Stimulated activated CD4-positive, alpha-beta T cell treated with anti-CD3 and anti-CD28 coated beads, Interleukin-2, amount 100 ng/mL, for 4 hours (primary cell): Measurements from ENCODE around the gene SLC6A6.

Experiments used
- DNase-seq: peaks from one replicate; pipeline ENCODE4 v3.0.0-alpha.2; 2020; ENCODE audit warnings: low read depth

The SLC6A6 gene

GRCh38 chr3:14372587-14372986, 29.8 kb upstream of the SLC6A6 start:
- no peak for DNase-seq

- no peak for DNase-seq
Measured at GRCh38 chr3:14373753-14374376, 28.5 kb upstream of the SLC6A6 start.

GRCh38 chr3:14374444-14374883, 27.9 kb upstream of the SLC6A6 start:
- DNase-seq, result no peak

GRCh38 chr3:14375192-14375591, 27.2 kb upstream of the SLC6A6 start:
- no peak for DNase-seq

GRCh38 chr3:14376348-14377043, 25.9 kb upstream of the SLC6A6 start:
- DNase-seq, result no peak

GRCh38 chr3:14377044-14377837, 25.2 kb upstream of the SLC6A6 start:
- DNase-seq, result no peak

GRCh38 chr3:14377838-14378169, 24.6 kb upstream of the SLC6A6 start:
- no peak for DNase-seq

- DNase-seq, result no peak
Measured at GRCh38 chr3:14378415-14378814, 24.0 kb upstream of the SLC6A6 start.

GRCh38 chr3:14379843-14380242, 22.6 kb upstream of the SLC6A6 start:
- DNase-seq, result no peak

- DNase-seq, result no peak
Measured at GRCh38 chr3:14386254-14386653, 16.2 kb upstream of the SLC6A6 start.

GRCh38 chr3:14388201-14388600, 14.2 kb upstream of the SLC6A6 start:
- DNase-seq, result no peak

- DNase-seq, result no peak
Measured at GRCh38 chr3:14389166-14389606, 13.2 kb upstream of the SLC6A6 start.

GRCh38 chr3:14389716-14390115, 12.7 kb upstream of the SLC6A6 start:
- DNase-seq, result no peak

- DNase-seq, result no peak
Measured at GRCh38 chr3:14391033-14391432, 11.4 kb upstream of the SLC6A6 start.

- DNase-seq, result no peak
Measured at GRCh38 chr3:14392231-14392630, 10.2 kb upstream of the SLC6A6 start.

GRCh38 chr3:14392803-14393319, 9.5 kb upstream of the SLC6A6 start:
- no peak for DNase-seq

GRCh38 chr3:14393440-14394106, 8.8 kb upstream of the SLC6A6 start:
- no peak for DNase-seq

GRCh38 chr3:14396031-14396692, 6.2 kb upstream of the SLC6A6 start:
- DNase-seq, result no peak

GRCh38 chr3:14397046-14397445, 5.4 kb upstream of the SLC6A6 start:
- DNase-seq, result no peak

- DNase-seq, result no peak
Measured at GRCh38 chr3:14397531-14397930, 4.9 kb upstream of the SLC6A6 start.

- no peak for DNase-seq
Measured at GRCh38 chr3:14397940-14398796, 4.2 kb upstream of the SLC6A6 start.
